Muscle of leg (tissue), 16 donors: ENCODE data around the gene SLC25A52. TPM values are rescaled to one million over a fixed set of nuclear protein-coding genes. Genes with fewer than 3 reads are reported as not detected.
A peak's percentile ranks its signal among the peaks of the same experiment; 100 is the strongest.
"Not testable (repeated sequence)": the region's sequence is repeated elsewhere in the genome, so short reads cannot be mapped to it uniquely, and the experiment has no call there.

ENCODE experiments used
- DNase-seq: peaks from one replicate; pipeline ENCODE4 v3.0.0; 2013
- H3K27ac ChIP-seq: one replicate; pipeline ENCODE4 v1.5.1; 2013; ENCODE audit warnings: mild to moderate bottlenecking, low read length, control low read depth
- H3K27me3 ChIP-seq: one replicate; pipeline ENCODE4 v1.6.1; 2013; ENCODE audit warnings: low read length; ENCODE audit not compliant: control insufficient read depth, insufficient read depth
- H3K36me3 ChIP-seq: one replicate; pipeline ENCODE4 v1.6.1; 2013; ENCODE audit warnings: low read length; ENCODE audit not compliant: control insufficient read depth, insufficient read depth
- H3K4me1 ChIP-seq: one replicate; pipeline ENCODE4 v1.6.1; 2013; ENCODE audit warnings: low read length; ENCODE audit not compliant: control insufficient read depth, insufficient read depth
- H3K4me3 ChIP-seq: one replicate; pipeline ENCODE4 v1.5.1; 2013; ENCODE audit warnings: low read length, control low read depth
- H3K9me3 ChIP-seq: replicated peaks from 2 replicates; pipeline ENCODE4 v1.6.1; 2013; ENCODE audit warnings: low read depth, low read length; ENCODE audit not compliant: control insufficient read depth
- WGBS: methylation state at CpG from one replicate; pipeline ENCODE4 v1.1.5; 2013; ENCODE audit warnings: missing lambda C conversion rate; ENCODE audit not compliant: insufficient coverage; 5-methylcytosine and 5-hydroxymethylcytosine counted together
- long read RNA-seq, 11 donors: transcript quantifications; one replicate each; lab custom pipeline, GENCODE V29; 2026
- polyA plus RNA-seq, 8 donors: library from polyadenylated mRNA; unstranded; fragments of 120-200 nt; gene quantifications; one replicate each; pipeline versions ENCODE4 v1.2.1 to v1.2.3, GENCODE V29; 2013; ENCODE audit warnings: inconsistent platforms in 1 of 8, low replicate concordance in 1 of 8; ENCODE audit not compliant: insufficient read length in 8 of 8, insufficient read depth in 1 of 8
- total RNA-seq: library from RNA; stranded (reverse); fragments of 120-200 nt; gene quantifications from one replicate; pipeline ENCODE4 v1.2.4, GENCODE V29; 2013

The SLC25A52 gene, protein sequence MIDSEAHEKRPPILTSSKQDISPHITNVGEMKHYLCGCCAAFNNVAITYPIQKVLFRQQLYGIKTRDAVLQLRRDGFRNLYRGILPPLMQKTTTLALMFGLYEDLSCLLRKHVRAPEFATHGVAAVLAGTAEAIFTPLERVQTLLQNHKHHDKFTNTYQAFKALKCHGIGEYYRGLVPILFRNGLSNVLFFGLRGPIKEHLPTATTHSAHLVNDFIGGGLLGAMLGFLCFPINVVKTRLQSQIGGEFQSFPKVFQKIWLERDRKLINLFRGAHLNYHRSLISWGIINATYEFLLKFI
- total RNA-seq (0.09 TPM), polyA plus RNA-seq (under 1 TPM in 7 of 8 donors, not detected in 1; 0.18 to 0.66 (median 0.44) TPM)
- long read RNA-seq, donor 1 = 0 reads
- long read RNA-seq, donor 2 = 0 reads
- long read RNA-seq, donor 3 = 0 reads
- long read RNA-seq, donor 4 = 0 reads
- long read RNA-seq, donor 5 = 0 reads
- long read RNA-seq, donor 6 = 0 reads
- long read RNA-seq, donor 7 = 0 reads
- long read RNA-seq, donor 8, partial matches to known transcripts = 0 of 1 reads
- long read RNA-seq, donor 8, other reads (novel, unspliced or antisense) = 0 of 1 reads
- long read RNA-seq, donor 9 = 0 reads
- long read RNA-seq, donor 10 = 0 reads
- long read RNA-seq, donor 11 = 0 reads

DNA sequence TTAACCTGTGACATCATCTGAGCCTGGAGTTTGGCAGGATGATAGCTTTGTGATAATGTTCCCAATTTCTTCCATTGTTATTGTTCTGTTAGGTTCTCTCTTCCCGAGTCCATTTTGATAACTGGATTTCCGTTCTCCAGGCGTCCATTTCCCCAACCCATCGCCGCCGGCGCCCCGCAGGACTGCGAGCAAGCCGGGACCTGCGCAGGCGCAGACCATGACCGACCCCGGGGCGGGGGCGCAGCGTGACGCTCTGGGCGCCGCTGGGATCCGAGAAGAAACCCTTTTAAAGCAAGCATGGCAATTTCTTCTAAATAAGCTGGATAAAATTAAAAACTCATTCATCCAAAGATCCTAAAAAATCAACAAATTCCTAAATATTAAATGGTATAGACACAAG is at the start of gene SLC25A52:
Gene SLC25A52 (minus strand): TSS at position 186 of the 400 bp plus-strand sequence. CDS start 219 bp downstream, outside the sequence.
- no peak for DNase-seq
- WGBS = 93% methylated on average over 8 of the region's 21 CpGs
- no peak within 1 kb of the TSS for H3K4me3 ChIP-seq
- no peaks in the 10 kb centered on the region for H3K4me1 ChIP-seq
- no peaks in the 10 kb centered on the region for H3K27me3 ChIP-seq
- H3K27ac ChIP-seq = no peak within 1 kb of the TSS
- H3K36me3 ChIP-seq = no peaks in the 10 kb centered on the region
- no peaks in the 10 kb centered on the region for H3K9me3 ChIP-seq

DNA sequence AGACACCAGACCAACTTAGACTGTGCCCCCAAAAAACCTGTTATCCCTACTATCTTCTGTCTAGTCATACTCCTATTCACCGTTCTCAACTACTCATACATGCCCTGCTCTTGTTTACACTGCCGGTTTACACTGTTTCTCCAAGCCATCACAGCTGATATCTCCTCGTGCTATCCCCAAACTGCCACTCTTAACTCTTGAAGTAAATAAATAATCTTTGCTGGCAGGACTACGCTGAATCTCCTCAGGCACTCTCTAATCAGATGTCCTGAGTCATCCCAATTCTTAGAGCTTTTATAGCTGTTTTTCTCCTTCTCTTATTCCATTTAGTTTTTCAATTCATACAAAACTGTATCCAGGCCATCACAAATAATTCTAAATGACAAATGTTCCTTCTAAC is 48.4 kb upstream of the SLC25A52 start:
- DNase-seq, H3K36me3 ChIP-seq, H3K4me1 ChIP-seq, H3K9me3 ChIP-seq, H3K4me3 ChIP-seq, H3K27ac ChIP-seq, H3K27me3 ChIP-seq: not testable (repeated sequence)
- 100% methylated on average over 1 of the region's 4 CpGs for WGBS

DNA sequence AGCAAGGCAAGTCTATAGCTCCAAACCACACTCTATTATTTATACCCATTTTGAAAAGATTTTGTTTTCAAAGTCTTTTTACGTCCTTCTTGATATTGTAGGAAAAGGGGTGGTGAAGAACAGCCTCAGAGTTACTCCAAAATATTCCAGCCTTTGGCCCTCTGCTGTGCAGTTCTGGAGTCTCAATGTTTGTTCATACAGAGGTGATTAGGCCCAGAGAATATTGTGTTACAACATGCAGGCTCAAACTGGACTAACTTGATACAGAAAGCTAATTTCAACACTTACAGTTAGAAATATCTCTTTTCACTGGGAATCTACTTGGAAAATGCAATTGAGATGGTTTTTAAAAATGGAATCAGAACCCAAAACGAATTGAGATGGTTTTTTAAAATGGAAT is 40.4 kb upstream of the SLC25A52 start:
- no peak for DNase-seq
- Histone ChIP-seq H3K4me1 (no peaks in the 10 kb centered on the region), H3K9me3 (no peaks in the 10 kb centered on the region), H3K36me3 (no peaks in the 10 kb centered on the region), H3K27me3 (no peaks in the 10 kb centered on the region), H3K27ac (no peak overlapping the region), H3K4me3 (no peak overlapping the region)
- no CpG with 5 or more reads among the region's 2 CpGs for WGBS

DNA sequence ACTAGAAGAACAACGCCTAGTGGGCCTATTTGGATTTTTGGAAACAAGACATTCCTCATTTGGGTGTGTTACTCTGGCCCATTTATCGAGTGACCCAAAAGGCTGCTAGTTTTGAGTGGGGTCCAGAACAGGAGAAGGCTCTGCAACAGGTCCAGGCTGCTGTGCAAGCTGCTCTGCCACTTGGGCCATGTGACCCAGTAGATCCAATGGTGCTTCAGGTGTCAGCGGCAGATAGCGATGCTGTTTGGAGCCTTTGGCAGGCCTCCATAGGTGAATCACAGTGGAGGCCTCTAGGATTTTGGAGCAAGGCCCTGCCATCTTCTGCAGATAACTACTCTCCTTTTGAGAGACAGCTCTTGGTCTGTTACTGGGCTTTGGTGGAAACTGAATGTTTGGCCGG is 38.6 kb upstream of the SLC25A52 start:
- H3K27ac ChIP-seq, H3K4me1 ChIP-seq, H3K9me3 ChIP-seq, DNase-seq, H3K4me3 ChIP-seq, H3K36me3 ChIP-seq, H3K27me3 ChIP-seq: not testable (repeated sequence)
- 94% methylated on average over 4 of the region's 5 CpGs for WGBS

DNA sequence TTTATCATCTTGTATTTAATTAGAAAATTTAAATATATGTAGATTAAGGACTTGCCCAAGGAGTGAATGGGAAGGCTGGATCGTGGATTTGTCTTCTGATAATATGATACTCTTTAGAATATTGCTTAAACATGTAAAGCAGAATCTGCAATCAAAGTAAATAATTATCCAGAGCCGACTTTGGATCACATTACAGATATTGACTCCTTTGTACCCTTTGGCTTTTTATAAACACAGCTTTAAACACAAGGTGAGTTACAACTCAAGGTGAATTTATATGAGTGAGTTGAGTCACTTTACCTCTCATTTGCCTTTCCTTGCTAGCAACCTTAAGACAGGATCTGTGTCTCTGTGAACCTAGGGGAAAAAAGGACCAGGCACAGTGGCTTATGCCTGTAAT is 37.7 kb upstream of the SLC25A52 start:
- no CpG with 5 or more reads among the region's 2 CpGs for WGBS
- no peak overlapping the region for H3K27ac ChIP-seq
- no peaks in the 10 kb centered on the region for H3K9me3 ChIP-seq
- DNase-seq = no peak
- H3K36me3 ChIP-seq = no peaks in the 10 kb centered on the region
- no peaks in the 10 kb centered on the region for H3K4me1 ChIP-seq
- H3K27me3 ChIP-seq = no peaks in the 10 kb centered on the region
- no peak overlapping the region for H3K4me3 ChIP-seq

DNA sequence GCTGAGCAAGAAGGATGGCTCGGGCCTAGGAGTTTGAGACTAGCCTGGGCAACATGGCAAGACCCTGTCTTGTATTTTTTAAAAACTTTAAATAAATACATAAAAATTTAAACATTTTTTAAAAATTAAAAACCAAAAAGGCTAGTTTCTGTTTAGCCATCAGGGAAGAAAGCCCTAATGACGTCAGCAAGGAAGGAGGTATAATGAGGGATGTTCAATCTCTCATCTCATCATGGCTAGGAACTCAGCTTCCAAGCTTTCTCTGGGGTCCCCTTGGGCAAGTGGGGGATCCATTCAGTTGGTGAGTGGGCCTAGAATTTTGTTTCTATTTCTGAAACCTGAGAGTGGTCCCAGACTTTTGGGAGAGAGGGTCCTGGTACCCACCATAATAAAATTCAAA is 35.1 kb upstream of the SLC25A52 start:
- Histone ChIP-seq H3K9me3 (no peaks in the 10 kb centered on the region), H3K27ac (no peak overlapping the region), H3K4me1 (no peaks in the 10 kb centered on the region), H3K4me3 (no peak overlapping the region), H3K27me3 (no peaks in the 10 kb centered on the region), H3K36me3 (no peaks in the 10 kb centered on the region)
- DNase-seq = no peak
- no CpG with 5 or more reads among the region's 2 CpGs for WGBS

DNA sequence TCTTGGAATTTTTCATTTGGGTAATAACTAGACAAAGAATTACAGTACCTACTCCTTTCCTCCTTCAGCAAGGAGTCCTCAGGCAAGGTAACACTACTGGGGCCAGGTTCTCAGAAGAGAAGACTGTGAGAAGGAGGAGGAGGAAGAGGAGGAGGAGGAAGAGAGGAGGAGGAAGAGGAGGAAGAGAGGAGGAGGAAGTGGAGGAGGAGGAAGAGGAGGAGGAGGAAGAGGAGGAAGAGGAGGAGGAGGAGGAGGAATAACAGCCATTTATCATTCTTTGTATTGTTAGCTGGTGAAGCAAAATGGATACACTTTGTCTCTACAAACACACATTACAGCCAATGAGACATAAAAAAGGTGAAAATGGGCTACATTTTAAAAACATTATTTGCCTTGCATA is 32.9 kb upstream of the SLC25A52 start:
- no peaks in the 10 kb centered on the region for H3K9me3 ChIP-seq
- H3K4me3 ChIP-seq = no peak overlapping the region
- DNase-seq = no peak
- H3K4me1 ChIP-seq = no peaks in the 10 kb centered on the region
- no peaks in the 10 kb centered on the region for H3K36me3 ChIP-seq
- H3K27ac ChIP-seq = no peak overlapping the region
- H3K27me3 ChIP-seq = no peaks in the 10 kb centered on the region

DNA sequence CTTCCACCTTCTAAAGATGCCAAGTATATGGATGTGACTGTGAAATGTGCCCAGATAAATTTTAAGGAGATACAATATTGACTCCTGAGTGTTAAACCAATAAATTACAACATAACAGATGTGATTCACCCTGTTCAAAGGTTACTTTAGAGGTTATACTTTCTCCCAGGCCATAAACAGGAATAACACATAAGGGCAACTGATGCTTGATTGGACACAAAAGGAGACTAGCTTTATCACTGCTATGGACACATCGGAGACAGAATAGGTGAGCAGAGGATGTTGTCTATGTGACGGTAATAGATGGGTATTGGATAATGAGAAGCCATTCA is 31.9 kb upstream of the SLC25A52 start:
- no peak overlapping the region for H3K4me3 ChIP-seq
- 85% methylated on average over 2 of the region's 2 CpGs for WGBS

DNA sequence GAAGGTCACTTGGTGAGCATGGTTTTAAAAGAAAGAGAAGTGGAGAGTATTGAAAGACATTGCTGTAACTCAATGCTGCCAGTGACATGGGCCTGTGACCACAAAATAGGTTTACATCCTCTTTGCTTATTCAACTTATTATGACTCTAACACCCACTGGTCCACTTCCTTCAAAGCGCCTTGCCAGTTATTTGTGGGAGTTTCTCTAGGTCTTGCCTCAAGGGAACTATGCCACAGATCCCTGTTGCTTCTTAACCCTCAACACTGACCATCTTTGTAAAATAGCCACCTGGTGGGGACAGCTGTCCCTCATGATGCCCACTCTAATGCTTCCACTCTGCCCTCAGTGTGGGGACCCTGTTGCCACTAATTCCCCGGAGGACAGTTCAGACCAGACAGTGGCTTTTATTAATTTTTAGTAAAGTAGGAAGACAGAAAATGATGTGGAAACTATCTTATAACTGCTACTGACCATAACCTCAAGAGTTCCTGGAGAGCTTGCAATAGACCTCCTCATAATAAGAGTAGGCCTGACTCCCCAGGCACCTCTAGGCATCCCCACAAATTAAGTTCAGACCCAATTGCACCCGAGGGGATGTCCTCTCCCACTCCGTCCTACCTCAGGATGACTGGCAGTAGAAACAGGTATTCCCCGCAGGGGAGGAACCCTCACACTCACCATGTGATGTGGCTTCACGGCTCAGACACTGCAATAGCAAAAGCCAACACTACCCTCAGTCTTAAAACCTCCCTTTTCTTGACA is 31.3 kb upstream of the SLC25A52 start:
- no peaks in the 10 kb centered on the region for H3K4me1 ChIP-seq
- H3K36me3 ChIP-seq = no peaks in the 10 kb centered on the region
- no peak overlapping the region for H3K4me3 ChIP-seq
- H3K9me3 ChIP-seq = no peaks in the 10 kb centered on the region
- no peaks in the 10 kb centered on the region for H3K27me3 ChIP-seq
- WGBS = 69% methylated on average over 3 of the region's 6 CpGs
- DNase-seq = peak; percentile 42
- no peak overlapping the region for H3K27ac ChIP-seq

More for the DNA sequence above, 31.9 kb upstream of the SLC25A52 start:
- no peaks in the 10 kb centered on the region for H3K9me3 ChIP-seq
- no peaks in the 10 kb centered on the region for H3K27me3 ChIP-seq
- no peak overlapping the region for H3K27ac ChIP-seq
- no peak for DNase-seq
- no peaks in the 10 kb centered on the region for H3K4me1 ChIP-seq
- no peaks in the 10 kb centered on the region for H3K36me3 ChIP-seq

DNA sequence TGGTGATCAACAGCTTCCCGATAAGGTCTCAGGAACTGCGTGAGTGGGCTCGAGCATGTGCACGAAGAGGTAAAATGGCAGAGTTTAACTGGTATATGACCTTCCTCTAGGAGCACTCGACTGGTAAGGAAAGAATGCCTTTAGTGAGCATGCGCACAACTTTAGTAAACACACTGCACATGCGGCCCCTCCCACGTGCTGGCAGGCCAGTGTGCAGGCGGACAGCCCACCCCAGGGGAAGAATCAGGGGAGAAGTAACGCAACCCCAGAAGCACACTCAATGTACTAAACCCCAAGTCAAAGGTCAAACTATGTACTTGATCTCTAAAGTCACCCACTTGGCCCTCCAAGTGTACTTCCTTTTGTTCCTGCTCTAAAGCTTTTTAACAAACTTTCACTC is 28.7 kb upstream of the SLC25A52 start:
- no peak overlapping the region for H3K4me3 ChIP-seq
- no peaks in the 10 kb centered on the region for H3K4me1 ChIP-seq
- no peak overlapping the region for H3K27ac ChIP-seq
- H3K9me3 ChIP-seq = no peaks in the 10 kb centered on the region
- no peaks in the 10 kb centered on the region for H3K27me3 ChIP-seq
- H3K36me3 ChIP-seq = no peaks in the 10 kb centered on the region
- DNase-seq = no peak
- WGBS = 72% methylated on average over 10 of the region's 10 CpGs
